ENCODE measurements around the gene KIF7.
A peak's percentile ranks its signal among the peaks of the same experiment; 100 is the strongest.

The KIF7 gene

DNA sequence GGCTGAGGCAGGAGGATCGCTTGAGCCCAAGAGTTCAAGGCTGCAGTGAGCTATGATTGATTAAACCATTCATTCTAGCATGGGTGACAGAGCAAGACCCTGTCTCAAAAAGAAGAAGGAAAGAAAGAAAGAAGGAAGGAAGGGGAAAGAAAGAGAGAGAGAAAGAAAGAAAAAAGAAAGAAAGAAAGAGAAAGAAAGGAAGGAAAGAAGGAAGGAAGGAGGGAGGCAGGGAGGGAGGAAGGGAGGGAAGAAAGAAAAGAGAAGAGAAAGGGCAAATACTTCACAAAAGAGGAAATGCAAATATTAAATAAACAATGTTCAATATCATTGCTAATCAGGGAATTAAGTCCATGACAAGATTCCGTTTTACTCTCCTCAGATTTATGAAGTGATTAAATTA is 4.0 kb upstream of the KIF7 start:
- Histone ChIP-seq H3K4me1 (ENCODE audit: control insufficient read depth, insufficient read depth, low read length) (peaks cover 5% of the 10 kb centered on the region), H3K4me3 (ENCODE audit: insufficient read depth, low read depth, low read length) (no peak overlapping the region), H3K27me3 (ENCODE audit: control insufficient read depth, insufficient read depth, low read length, poor library complexity, severe bottlenecking) (peaks cover 34% of the 10 kb centered on the region), H3K9me3 (ENCODE audit: control insufficient read depth, low read length) (no peaks in the 10 kb centered on the region), H3K27ac (ENCODE audit: insufficient read depth, low read depth, low read length, poor library complexity, severe bottlenecking) (no peak overlapping the region), H3K36me3 (ENCODE audit: control insufficient read depth, insufficient read depth, low read length) (no peaks in the 10 kb centered on the region)
- 83 to 87% methylated on average over 2 of the region's 2 CpGs for WGBS, 2 experiments

DNA sequence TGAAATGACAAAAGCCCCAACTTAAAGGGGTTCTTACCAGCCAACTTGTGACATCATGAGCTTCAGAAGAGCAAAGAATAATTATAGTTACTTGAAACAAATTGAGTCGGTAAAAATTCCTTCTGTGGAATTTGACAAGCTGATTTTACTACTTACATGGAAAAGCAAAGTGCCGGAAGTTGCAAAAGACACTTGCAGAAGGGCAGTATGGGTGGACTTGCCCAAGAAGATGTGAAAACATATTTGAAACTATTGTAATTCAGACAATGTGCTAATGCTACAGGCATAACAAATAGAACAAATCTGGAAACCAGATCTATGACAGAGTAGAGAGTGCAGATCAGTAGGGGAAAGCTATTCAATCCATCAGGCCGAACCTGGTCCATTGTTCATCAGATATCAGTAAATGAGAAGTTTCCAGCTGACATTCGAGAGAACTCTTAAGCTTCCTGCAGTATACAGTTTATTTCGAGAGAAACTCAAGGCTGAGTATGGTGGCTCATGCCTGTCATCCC is 2.5 kb upstream of the KIF7 start:
- H3K4me1 ChIP-seq (ENCODE audit: control insufficient read depth, insufficient read depth, low read length): peaks cover 7% of the 10 kb centered on the region
- no peak overlapping the region for H3K4me3 ChIP-seq (ENCODE audit: insufficient read depth, low read depth, low read length)
- H3K36me3 ChIP-seq (ENCODE audit: control insufficient read depth, insufficient read depth, low read length): no peaks in the 10 kb centered on the region
- WGBS, 2 experiments: 88 to 89% methylated on average over 5 of the region's 5 CpGs
- no peak overlapping the region for H3K27ac ChIP-seq (ENCODE audit: insufficient read depth, low read depth, low read length, poor library complexity, severe bottlenecking)
- H3K27me3 ChIP-seq (ENCODE audit: control insufficient read depth, insufficient read depth, low read length, poor library complexity, severe bottlenecking): peaks cover 33% of the 10 kb centered on the region
- no peaks in the 10 kb centered on the region for H3K9me3 ChIP-seq (ENCODE audit: control insufficient read depth, low read length)

DNA sequence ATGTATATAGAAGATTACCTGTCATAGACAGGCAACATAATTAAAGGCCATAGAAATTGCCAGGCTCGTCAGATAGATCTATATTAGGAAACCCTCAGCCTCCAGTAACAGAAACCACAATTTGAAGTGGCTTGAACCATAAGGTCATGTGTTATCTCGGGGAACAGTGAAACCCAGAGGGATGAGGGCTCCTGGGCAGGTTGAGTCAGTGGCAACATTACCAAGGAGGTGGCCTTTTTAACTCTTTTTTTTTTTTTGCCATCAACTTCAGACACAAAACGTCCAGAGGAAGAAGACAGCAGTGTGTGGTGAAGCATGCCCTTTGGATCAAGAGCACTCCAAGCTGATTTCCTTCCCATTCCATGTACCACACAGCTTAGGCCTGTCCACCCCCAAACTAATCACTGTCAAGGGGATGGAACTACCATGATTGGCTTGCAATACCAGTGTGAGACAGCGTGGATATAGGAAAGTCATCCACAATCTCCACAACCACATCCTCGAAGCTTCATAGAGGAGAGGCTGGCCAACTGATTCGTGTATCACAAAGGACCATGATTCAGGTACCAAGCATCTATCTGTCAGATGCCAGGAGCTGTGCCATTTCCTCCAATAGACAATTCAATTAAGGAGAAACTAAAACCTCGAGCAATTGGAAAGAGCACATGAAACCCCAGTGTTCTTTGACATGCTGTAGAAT is 999 bp upstream of the KIF7 start:
- no peaks in the 10 kb centered on the region for H3K36me3 ChIP-seq (ENCODE audit: control insufficient read depth, insufficient read depth, low read length)
- 84 to 88% methylated on average over 7 of the region's 7 CpGs for WGBS, 2 experiments
- peaks cover 7% of the 10 kb centered on the region for H3K4me1 ChIP-seq (ENCODE audit: control insufficient read depth, insufficient read depth, low read length)
- H3K27ac ChIP-seq (ENCODE audit: insufficient read depth, low read depth, low read length, poor library complexity, severe bottlenecking): no peak overlapping the region
- peaks cover 31% of the 10 kb centered on the region for H3K27me3 ChIP-seq (ENCODE audit: control insufficient read depth, insufficient read depth, low read length, poor library complexity, severe bottlenecking)
- H3K4me3 ChIP-seq (ENCODE audit: insufficient read depth, low read depth, low read length): no peak overlapping the region
- H3K9me3 ChIP-seq (ENCODE audit: control insufficient read depth, low read length): no peaks in the 10 kb centered on the region

DNA sequence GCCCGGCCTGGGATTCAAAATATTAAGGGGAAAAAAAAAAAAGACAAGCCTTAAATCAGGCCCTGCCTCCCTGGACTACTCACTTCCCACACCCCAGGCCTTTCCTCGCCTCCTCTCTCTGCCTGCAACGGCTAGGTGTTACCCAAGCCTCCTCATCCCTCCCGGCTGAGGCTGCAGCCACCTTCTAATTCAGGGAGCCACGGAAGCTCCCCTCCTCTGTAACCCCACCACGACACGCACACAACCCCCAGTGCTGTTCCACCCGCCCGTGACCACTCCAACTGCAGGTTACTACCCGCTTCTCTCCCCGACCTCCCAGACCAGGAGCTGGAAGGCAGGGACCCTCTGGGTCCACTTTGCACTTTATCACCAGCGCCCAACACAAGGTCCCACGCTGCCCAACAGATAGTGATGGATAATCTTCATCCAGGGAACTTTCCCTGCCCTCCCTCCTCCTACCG is 936 bp downstream of the KIF7 start:
- H3K4me3 ChIP-seq (ENCODE audit: insufficient read depth, low read depth, low read length): peak overlapping the region; percentile 86
- H3K27me3 ChIP-seq (ENCODE audit: control insufficient read depth, insufficient read depth, low read length, poor library complexity, severe bottlenecking): peaks cover 18% of the 10 kb centered on the region
- WGBS, 2 experiments: 37 to 44% methylated on average over 14 of the region's 14 CpGs
- H3K27ac ChIP-seq (ENCODE audit: insufficient read depth, low read depth, low read length, poor library complexity, severe bottlenecking): no peak overlapping the region
- no peaks in the 10 kb centered on the region for H3K9me3 ChIP-seq (ENCODE audit: control insufficient read depth, low read length)
- H3K36me3 ChIP-seq (ENCODE audit: control insufficient read depth, insufficient read depth, low read length): no peaks in the 10 kb centered on the region
- peaks cover 7% of the 10 kb centered on the region for H3K4me1 ChIP-seq (ENCODE audit: control insufficient read depth, insufficient read depth, low read length)

DNA sequence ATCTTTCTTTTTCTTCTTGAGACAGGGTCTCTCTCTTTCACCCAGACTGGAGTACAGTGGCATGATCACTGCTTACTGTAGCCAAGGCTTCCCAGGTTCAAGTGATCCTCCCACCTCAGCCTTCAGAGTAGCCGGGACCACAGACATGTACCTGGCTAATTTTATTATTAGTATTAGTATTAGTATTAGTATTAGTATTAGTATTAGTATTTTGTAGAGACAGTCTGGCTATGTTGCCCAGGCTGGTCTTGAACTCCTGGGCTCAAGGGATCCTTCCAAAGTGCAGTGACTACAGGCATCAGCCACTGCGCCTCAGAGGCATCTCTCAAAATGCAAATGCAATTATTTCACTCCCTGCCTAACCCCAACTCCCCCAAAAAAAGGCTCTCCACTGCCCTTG is 1.7 kb downstream of the KIF7 start:
- Histone ChIP-seq H3K27me3 (ENCODE audit: control insufficient read depth, insufficient read depth, low read length, poor library complexity, severe bottlenecking) (peaks cover 16% of the 10 kb centered on the region), H3K9me3 (ENCODE audit: control insufficient read depth, low read length) (no peaks in the 10 kb centered on the region), H3K4me3 (ENCODE audit: insufficient read depth, low read depth, low read length) (no peak overlapping the region), H3K27ac (ENCODE audit: insufficient read depth, low read depth, low read length, poor library complexity, severe bottlenecking) (no peak overlapping the region), H3K4me1 (ENCODE audit: control insufficient read depth, insufficient read depth, low read length) (peaks cover 7% of the 10 kb centered on the region), H3K36me3 (ENCODE audit: control insufficient read depth, insufficient read depth, low read length) (no peaks in the 10 kb centered on the region)
- WGBS, 2 experiments: 92 to 94% methylated on average over 1 of the region's 2 CpGs

DNA sequence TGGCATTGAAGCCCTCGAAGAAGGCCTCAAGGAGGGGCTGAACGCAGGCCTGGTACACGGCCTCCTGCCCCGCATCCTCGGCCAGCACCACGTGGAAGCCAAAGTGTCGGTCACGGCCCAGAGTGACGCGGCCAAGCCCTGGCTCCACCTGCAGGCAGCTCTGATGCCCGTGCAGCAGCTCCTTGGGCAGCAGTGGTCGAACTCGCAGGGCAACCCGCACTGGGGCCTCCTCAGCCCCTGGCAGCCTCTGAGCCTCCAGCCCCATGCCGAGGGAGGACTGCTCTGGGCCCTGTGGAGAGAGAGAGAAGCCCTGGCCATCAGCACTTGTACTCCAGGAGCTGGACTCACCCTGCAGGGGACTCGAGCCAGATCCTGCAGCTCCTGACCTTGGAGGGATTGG is 2.6 kb downstream of the KIF7 start:
- WGBS, 2 experiments: 85 to 86% methylated on average over 16 of the region's 16 CpGs
- peaks cover 7% of the 10 kb centered on the region for H3K4me1 ChIP-seq (ENCODE audit: control insufficient read depth, insufficient read depth, low read length)
- H3K4me3 ChIP-seq (ENCODE audit: insufficient read depth, low read depth, low read length): no peak overlapping the region
- H3K27me3 ChIP-seq (ENCODE audit: control insufficient read depth, insufficient read depth, low read length, poor library complexity, severe bottlenecking): peaks cover 12% of the 10 kb centered on the region
- no peaks in the 10 kb centered on the region for H3K36me3 ChIP-seq (ENCODE audit: control insufficient read depth, insufficient read depth, low read length)
- no peak overlapping the region for H3K27ac ChIP-seq (ENCODE audit: insufficient read depth, low read depth, low read length, poor library complexity, severe bottlenecking)
- no peaks in the 10 kb centered on the region for H3K9me3 ChIP-seq (ENCODE audit: control insufficient read depth, low read length)

DNA sequence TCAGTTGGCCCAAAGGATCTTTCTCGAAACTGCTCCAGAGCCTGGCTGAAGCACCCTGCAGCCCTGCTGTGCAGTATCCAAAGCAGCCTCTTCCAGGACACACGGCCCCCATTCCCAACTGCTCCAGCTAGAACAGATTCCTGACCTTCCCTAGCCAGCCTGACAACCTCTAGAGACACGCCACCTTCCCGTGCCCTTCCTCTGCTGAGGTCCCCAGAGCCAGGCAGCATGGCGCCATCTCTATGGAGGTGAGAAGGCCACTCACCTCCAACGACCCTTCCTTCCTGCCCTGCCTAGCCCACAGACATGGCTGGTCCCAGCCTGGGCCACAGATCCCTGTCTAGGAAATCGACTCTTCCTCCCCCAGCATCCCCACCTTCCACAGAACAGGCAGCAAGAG is 3.1 kb downstream of the KIF7 start:
- WGBS, 2 experiments: 83 to 90% methylated on average over 7 of the region's 7 CpGs
- H3K36me3 ChIP-seq (ENCODE audit: control insufficient read depth, insufficient read depth, low read length): no peaks in the 10 kb centered on the region
- peaks cover 7% of the 10 kb centered on the region for H3K4me1 ChIP-seq (ENCODE audit: control insufficient read depth, insufficient read depth, low read length)
- no peak overlapping the region for H3K27ac ChIP-seq (ENCODE audit: insufficient read depth, low read depth, low read length, poor library complexity, severe bottlenecking)
- H3K9me3 ChIP-seq (ENCODE audit: control insufficient read depth, low read length): no peaks in the 10 kb centered on the region
- H3K4me3 ChIP-seq (ENCODE audit: insufficient read depth, low read depth, low read length): no peak overlapping the region
- peaks cover 9% of the 10 kb centered on the region for H3K27me3 ChIP-seq (ENCODE audit: control insufficient read depth, insufficient read depth, low read length, poor library complexity, severe bottlenecking)

DNA sequence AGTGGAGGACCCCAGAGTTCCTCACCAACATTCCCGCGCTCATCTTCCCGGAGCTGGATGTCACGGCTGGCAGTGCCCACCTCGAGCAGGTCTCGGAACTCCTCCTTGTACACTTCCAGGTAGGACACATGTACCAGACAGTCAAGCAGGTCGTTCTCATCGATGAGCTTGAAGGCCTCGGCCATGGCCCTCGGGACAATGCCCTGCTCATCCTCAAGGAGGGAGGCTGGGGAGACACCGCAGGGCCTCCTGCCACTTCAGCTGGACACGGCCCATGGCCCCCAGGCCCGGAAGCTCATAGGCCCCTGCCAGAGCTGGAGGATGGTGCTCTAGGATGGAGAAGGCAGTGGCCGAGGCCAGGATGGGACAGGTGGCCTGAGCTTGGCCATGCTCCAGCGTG is 5.6 kb downstream of the KIF7 start:
- no peak overlapping the region for H3K27ac ChIP-seq (ENCODE audit: insufficient read depth, low read depth, low read length, poor library complexity, severe bottlenecking)
- no peak overlapping the region for H3K4me3 ChIP-seq (ENCODE audit: insufficient read depth, low read depth, low read length)
- 95 to 97% methylated on average over 15 of the region's 15 CpGs for WGBS, 2 experiments
- no peaks in the 10 kb centered on the region for H3K9me3 ChIP-seq (ENCODE audit: control insufficient read depth, low read length)
- no peaks in the 10 kb centered on the region for H3K36me3 ChIP-seq (ENCODE audit: control insufficient read depth, insufficient read depth, low read length)
- peaks cover 4% of the 10 kb centered on the region for H3K4me1 ChIP-seq (ENCODE audit: control insufficient read depth, insufficient read depth, low read length)
- no peaks in the 10 kb centered on the region for H3K27me3 ChIP-seq (ENCODE audit: control insufficient read depth, insufficient read depth, low read length, poor library complexity, severe bottlenecking)

DNA sequence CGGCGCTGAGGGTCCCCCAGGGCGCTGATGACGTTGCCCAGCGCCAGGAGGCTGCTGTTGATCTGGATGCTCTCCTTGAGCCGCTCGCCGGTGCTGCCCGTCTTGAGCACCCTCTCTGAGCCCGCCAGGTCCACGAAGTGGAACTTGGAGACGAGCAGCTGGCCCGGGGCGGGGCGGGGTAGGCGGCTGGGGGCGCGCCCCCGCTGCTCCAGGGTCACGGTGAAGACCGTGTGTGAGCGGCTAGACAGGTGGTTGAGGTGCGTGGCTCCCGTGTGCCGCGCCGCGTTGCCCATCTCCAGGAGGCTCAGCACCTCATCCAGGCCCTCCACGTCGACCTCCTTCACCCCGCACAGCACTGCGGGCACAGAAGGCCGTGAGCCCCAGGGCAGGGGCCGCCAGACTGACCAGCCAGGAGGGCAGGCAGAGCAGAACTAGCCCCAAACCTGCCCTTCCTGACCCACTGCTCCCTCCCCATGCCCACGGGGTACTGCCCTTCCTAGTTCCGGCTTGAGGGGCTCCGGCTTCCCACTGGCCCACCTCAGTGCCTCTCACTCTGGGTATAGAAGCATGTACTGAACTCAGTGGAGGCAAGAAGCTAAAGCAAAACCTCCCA is 6.1 kb downstream of the KIF7 start:
- Histone ChIP-seq H3K4me3 (ENCODE audit: insufficient read depth, low read depth, low read length) (no peak overlapping the region), H3K36me3 (ENCODE audit: control insufficient read depth, insufficient read depth, low read length) (peaks cover 2% of the 10 kb centered on the region)

DNA sequence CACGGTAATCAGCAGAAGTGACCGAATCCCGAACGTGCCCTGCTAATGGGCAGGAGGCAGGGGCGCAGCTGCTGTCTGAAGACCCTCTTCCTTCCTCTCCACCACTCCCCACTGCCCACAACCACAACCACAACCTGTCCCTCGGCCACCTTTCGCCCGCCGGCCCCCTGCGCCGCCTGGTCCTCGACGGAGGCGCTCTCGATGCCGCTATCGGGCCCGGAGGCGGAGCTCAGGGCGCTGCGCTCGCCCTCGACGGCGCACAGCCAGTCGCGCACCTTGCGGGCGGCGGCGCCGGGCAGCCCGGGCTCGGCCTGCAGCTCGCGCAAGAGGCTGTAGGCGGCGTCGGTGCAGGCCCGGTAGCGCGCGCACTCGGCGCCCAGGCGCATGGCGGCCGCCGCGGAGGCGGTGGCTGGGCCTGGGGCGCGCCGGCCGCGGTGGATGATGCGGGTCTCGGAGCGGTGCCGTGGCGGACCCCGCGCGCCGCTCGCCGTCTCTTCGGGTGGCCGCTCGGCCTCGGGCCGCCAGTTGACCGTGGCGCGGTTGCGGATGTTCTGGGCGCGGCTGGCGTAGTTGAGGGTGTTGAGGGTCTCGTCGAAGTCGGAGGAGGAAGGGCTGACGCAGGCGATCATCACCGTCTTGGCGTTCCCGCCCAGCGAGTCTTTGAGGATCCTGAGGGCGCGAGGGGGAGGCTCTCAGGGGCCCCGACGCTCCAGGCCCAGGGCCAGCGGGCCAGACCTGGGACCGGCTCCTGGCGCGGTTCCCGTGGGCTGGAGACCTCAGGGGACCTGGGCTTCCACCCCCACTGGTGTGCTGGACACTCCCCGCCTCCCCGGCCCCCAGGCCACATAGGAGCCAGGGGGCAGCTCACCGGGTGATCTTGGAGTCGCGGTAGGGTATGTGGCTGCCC is 6.9 kb downstream of the KIF7 start:
- 96% methylated on average over 102 of the region's 102 CpGs for whole genome bisulfite sequencing, 2 experiments
- H3K27ac ChIP-seq (ENCODE audit: insufficient read depth, low read depth, low read length, poor library complexity, severe bottlenecking): no peak overlapping the region
- H3K36me3 ChIP-seq (ENCODE audit: control insufficient read depth, insufficient read depth, low read length): peaks cover 4% of the 10 kb centered on the region

More for the DNA sequence above, 6.1 kb downstream of the KIF7 start:
- Histone ChIP-seq H3K9me3 (ENCODE audit: control insufficient read depth, low read length) (no peaks in the 10 kb centered on the region), H3K27ac (ENCODE audit: insufficient read depth, low read depth, low read length, poor library complexity, severe bottlenecking) (no peak overlapping the region), H3K4me1 (ENCODE audit: control insufficient read depth, insufficient read depth, low read length) (peaks cover under 1% of the 10 kb centered on the region), H3K27me3 (ENCODE audit: control insufficient read depth, insufficient read depth, low read length, poor library complexity, severe bottlenecking) (no peaks in the 10 kb centered on the region)
- WGBS, 2 experiments: 96 to 97% methylated on average over 37 of the region's 37 CpGs

More for the DNA sequence above, 6.9 kb downstream of the KIF7 start:
- no peaks in the 10 kb centered on the region for H3K4me1 ChIP-seq (ENCODE audit: control insufficient read depth, insufficient read depth, low read length)
- H3K9me3 ChIP-seq (ENCODE audit: control insufficient read depth, low read length): no peaks in the 10 kb centered on the region
- no peak overlapping the region for H3K4me3 ChIP-seq (ENCODE audit: insufficient read depth, low read depth, low read length)
- no peaks in the 10 kb centered on the region for H3K27me3 ChIP-seq (ENCODE audit: control insufficient read depth, insufficient read depth, low read length, poor library complexity, severe bottlenecking)
